ENCODE measurements around the gene ABCA13. TPM values are rescaled to one million over a fixed set of nuclear protein-coding genes. Genes with fewer than 3 reads are reported as not detected.
A peak's percentile ranks its signal among the peaks of the same experiment; 100 is the strongest.

The ABCA13 gene
- polyA plus RNA-seq, 3 donors, result 0.10 to 0.41 (median 0.37) TPM

DNA sequence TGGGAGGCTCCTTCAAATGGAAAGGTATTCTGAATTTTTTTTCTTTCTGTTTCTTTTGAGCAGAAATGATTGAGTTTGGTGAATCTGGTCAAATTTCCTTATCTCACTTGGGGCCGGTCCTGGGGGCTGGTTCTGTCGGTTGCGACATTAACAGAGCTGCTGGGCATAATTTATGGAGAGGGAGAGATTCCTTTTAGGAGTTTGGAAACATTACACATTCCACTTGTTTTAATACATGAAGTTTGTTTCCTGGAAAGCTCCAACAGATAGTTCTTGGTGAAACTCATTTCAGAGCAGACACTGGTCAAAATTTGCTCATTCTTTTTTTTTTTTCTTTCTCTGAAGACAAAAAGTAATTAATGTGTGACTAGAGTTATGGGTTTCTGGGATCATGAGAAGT is 129.9 kb downstream of the ABCA13 start:
- WGBS (ENCODE audit: insufficient coverage), result no CpG with 5 or more reads among the region's 3 CpGs
- no peak overlapping the region for H3K4me3 Mint-ChIP-seq

GRCh38 chr7:48304641-48305040 is 133.4 kb downstream of the ABCA13 start:
- DNase-seq, result no peak
- no peaks in the 10 kb centered on the region for H3K9me3 ChIP-seq (replicated peaks in 1 of 2; ENCODE audit: control insufficient read depth in 1 of 2, insufficient read depth in 1 of 2, low read length in 2 of 2)
- no peak overlapping the region for H3K4me3 ChIP-seq (replicated peaks in 1 of 3; ENCODE audit: low read depth in 2 of 3, low read length in 3 of 3)
- H3K9me3 Mint-ChIP-seq, result peaks cover 0 to 4% (median 0%) of the 10 kb centered on the region in 7 donors
- H3K9ac ChIP-seq (ENCODE audit: insufficient read depth, low read length, poor library complexity, severe bottlenecking), result no peak overlapping the region
- no peaks in the 10 kb centered on the region for H3K27me3 ChIP-seq (ENCODE audit: control insufficient read depth in 2 of 2, insufficient read depth in 2 of 2, low read length in 2 of 2)
- no peak overlapping the region for H3K27ac ChIP-seq (ENCODE audit: low read depth in 1 of 2, low read length in 2 of 2)
- intact Hi-C loops (cut with micrococcal nuclease), result no loop called here
- no peaks in the 10 kb centered on the region for H3K79me2 ChIP-seq (ENCODE audit: insufficient read depth, low read length)
- H4K20me1 ChIP-seq (ENCODE audit: insufficient read depth, low read length), result no peaks in the 10 kb centered on the region
- H2AFZ ChIP-seq (ENCODE audit: insufficient read depth, low read depth, low read length, poor library complexity, severe bottlenecking), result no peak overlapping the region
- H3K4me1 Mint-ChIP-seq, result peaks cover 1% of the 10 kb centered on the region
- H3K4me2 ChIP-seq (replicated peaks; ENCODE audit: extremely low read depth, low read length, poor library complexity, severe bottlenecking), result no peak overlapping the region
- peaks cover 0 to 3% of the 10 kb centered on the region in 2 donors for H3K36me3 Mint-ChIP-seq
- no peaks in the 10 kb centered on the region for H3K4me1 ChIP-seq (ENCODE audit: control insufficient read depth in 1 of 2, insufficient read depth in 2 of 2, low read length in 2 of 2)
- TF ChIP-seq, protein P1, sequence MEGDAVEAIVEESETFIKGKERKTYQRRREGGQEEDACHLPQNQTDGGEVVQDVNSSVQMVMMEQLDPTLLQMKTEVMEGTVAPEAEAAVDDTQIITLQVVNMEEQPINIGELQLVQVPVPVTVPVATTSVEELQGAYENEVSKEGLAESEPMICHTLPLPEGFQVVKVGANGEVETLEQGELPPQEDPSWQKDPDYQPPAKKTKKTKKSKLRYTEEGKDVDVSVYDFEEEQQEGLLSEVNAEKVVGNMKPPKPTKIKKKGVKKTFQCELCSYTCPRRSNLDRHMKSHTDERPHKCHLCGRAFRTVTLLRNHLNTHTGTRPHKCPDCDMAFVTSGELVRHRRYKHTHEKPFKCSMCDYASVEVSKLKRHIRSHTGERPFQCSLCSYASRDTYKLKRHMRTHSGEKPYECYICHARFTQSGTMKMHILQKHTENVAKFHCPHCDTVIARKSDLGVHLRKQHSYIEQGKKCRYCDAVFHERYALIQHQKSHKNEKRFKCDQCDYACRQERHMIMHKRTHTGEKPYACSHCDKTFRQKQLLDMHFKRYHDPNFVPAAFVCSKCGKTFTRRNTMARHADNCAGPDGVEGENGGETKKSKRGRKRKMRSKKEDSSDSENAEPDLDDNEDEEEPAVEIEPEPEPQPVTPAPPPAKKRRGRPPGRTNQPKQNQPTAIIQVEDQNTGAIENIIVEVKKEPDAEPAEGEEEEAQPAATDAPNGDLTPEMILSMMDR (IDR thresholded peaks at IDR 0.05), result no peak
- WGBS (ENCODE audit: insufficient coverage), result no CpG with 5 or more reads among the region's 1 CpG
- H3K27ac Mint-ChIP-seq, result no peak overlapping the region
- H3K27me3 Mint-ChIP-seq (ENCODE audit: low read depth in 3 of 3), result no peaks in the 10 kb centered on the region
- H3K36me3 ChIP-seq (replicated peaks in 1 of 2; ENCODE audit: control insufficient read depth in 1 of 2, insufficient read depth in 2 of 2, low read length in 2 of 2), result no peaks in the 10 kb centered on the region
- no peak overlapping the region for H3K4me3 Mint-ChIP-seq

More for the DNA sequence above, 129.9 kb downstream of the ABCA13 start:
- Histone ChIP-seq H3K4me3 (replicated peaks in 1 of 3; ENCODE audit: low read depth in 2 of 3, low read length in 3 of 3) (no peak overlapping the region), H3K9ac (ENCODE audit: insufficient read depth, low read length, poor library complexity, severe bottlenecking) (no peak overlapping the region), H3K4me1 (ENCODE audit: control insufficient read depth in 1 of 2, insufficient read depth in 2 of 2, low read length in 2 of 2) (no peaks in the 10 kb centered on the region), H3K27me3 (ENCODE audit: control insufficient read depth in 2 of 2, insufficient read depth in 2 of 2, low read length in 2 of 2) (no peaks in the 10 kb centered on the region), H3K36me3 (replicated peaks in 1 of 2; ENCODE audit: control insufficient read depth in 1 of 2, insufficient read depth in 2 of 2, low read length in 2 of 2) (no peaks in the 10 kb centered on the region), H3K9me3 (replicated peaks in 1 of 2; ENCODE audit: control insufficient read depth in 1 of 2, insufficient read depth in 1 of 2, low read length in 2 of 2) (no peaks in the 10 kb centered on the region), H4K20me1 (ENCODE audit: insufficient read depth, low read length) (no peaks in the 10 kb centered on the region), H3K4me2 (replicated peaks; ENCODE audit: extremely low read depth, low read length, poor library complexity, severe bottlenecking) (no peak overlapping the region), H3K79me2 (ENCODE audit: insufficient read depth, low read length) (no peaks in the 10 kb centered on the region), H3K27ac (ENCODE audit: low read depth in 1 of 2, low read length in 2 of 2) (no peak overlapping the region), H2AFZ (ENCODE audit: insufficient read depth, low read depth, low read length, poor library complexity, severe bottlenecking) (peak overlapping the region; percentile 10)
- Mint-ChIP-seq H3K4me1 (peaks cover 1% of the 10 kb centered on the region), H3K27me3 (ENCODE audit: low read depth in 3 of 3) (no peaks in the 10 kb centered on the region), H3K9me3 (peaks cover 0 to 4% (median 0%) of the 10 kb centered on the region in 7 donors), H3K36me3 (peaks cover 0 to 3% of the 10 kb centered on the region in 2 donors), H3K27ac (no peak overlapping the region)
- intact Hi-C loops (cut with micrococcal nuclease), result no loop called here
- TF ChIP-seq, protein P1 (IDR thresholded peaks at IDR 0.05), result no peak
- no peak for DNase-seq
